OCI-LY1 (cell line): ENCODE measurements around the gene VWA3B.

Source experiments
- H2AFZ ChIP-seq: fragments of 200-600 bp; sonication (generic), shearing (Covaris generic); 2 replicates; pipeline ENCODE4 v1.6.0; 2014; ENCODE audit warnings: antibody characterized with exemption, mild to moderate bottlenecking, low read length
- H3F3A ChIP-seq: fragments of 200-600 bp; sonication (generic), shearing (Covaris generic); 2 replicates; pipeline ENCODE4 v1.6.0; 2014; ENCODE audit warnings: mild to moderate bottlenecking, antibody characterized with exemption, low read length, moderate library complexity; ENCODE audit not compliant: insufficient read depth
- H3K27ac ChIP-seq: fragments of 200-600 bp; sonication (generic); 2 replicates; pipeline ENCODE4 v1.5.1; 2014; ENCODE audit warnings: low read length, mixed run types, mild to moderate bottlenecking, low read depth; ENCODE audit not compliant: poor library complexity, severe bottlenecking
- H3K27me3 ChIP-seq: fragments of 200-600 bp; sonication (generic); 2 replicates; pipeline ENCODE4 v1.6.0; 2014; ENCODE audit warnings: antibody characterized with exemption, mild to moderate bottlenecking, low read length, moderate library complexity; ENCODE audit not compliant: insufficient read depth
- H3K36me3 ChIP-seq: fragments of 200-600 bp; sonication (generic); 2 replicates; pipeline ENCODE4 v1.6.1; 2014; ENCODE audit warnings: mild to moderate bottlenecking, antibody characterized with exemption, low read length, moderate library complexity, mixed read lengths; ENCODE audit not compliant: insufficient read depth
- H3K4me1 ChIP-seq: fragments of 200-600 bp; sonication (generic); 2 replicates; pipeline ENCODE4 v1.5.1; 2014; ENCODE audit warnings: mild to moderate bottlenecking, low read length, moderate library complexity; ENCODE audit not compliant: insufficient read depth, severe bottlenecking
- H3K4me2 ChIP-seq: fragments of 200-600 bp; sonication (generic), shearing (Covaris generic); 2 replicates; pipeline ENCODE4 v1.6.1; 2014; ENCODE audit warnings: low read length
- H3K4me3 ChIP-seq: fragments of 200-600 bp; sonication (generic); 2 replicates; pipeline ENCODE4 v1.5.1; 2014; ENCODE audit warnings: low read length, low read depth, mild to moderate bottlenecking, mixed read lengths; ENCODE audit not compliant: poor library complexity, severe bottlenecking
- H3K79me2 ChIP-seq: fragments of 200-600 bp; shearing (Covaris generic); 2 replicates; pipeline ENCODE4 v1.6.1; 2016; ENCODE audit warnings: mixed run types, low read length, mixed read lengths; ENCODE audit not compliant: insufficient read depth
- H3K9ac ChIP-seq: fragments of 200-600 bp; sonication (generic), shearing (Covaris generic); 2 replicates; pipeline ENCODE4 v1.6.1; 2014; ENCODE audit warnings: mild to moderate bottlenecking, low read length, mixed read lengths
- H3K9me2 ChIP-seq: fragments of 200-600 bp; sonication (generic), shearing (Covaris generic); 2 replicates; pipeline ENCODE4 v1.6.1; 2014; ENCODE audit warnings: low read depth, mild to moderate bottlenecking, low read length, mixed read lengths
- H3K9me3 ChIP-seq: fragments of 200-600 bp; shearing (Covaris generic); 2 replicates; pipeline ENCODE4 v1.6.1; 2014; ENCODE audit warnings: low read length, mixed read lengths
- H4K20me1 ChIP-seq: fragments of 200-600 bp; sonication (generic), shearing (Covaris generic); 2 replicates; pipeline ENCODE4 v1.6.0; 2016; ENCODE audit warnings: mild to moderate bottlenecking, low read length; ENCODE audit not compliant: insufficient read depth
- CTCF ChIP-seq: fragments of 200-600 bp; sonication (generic), shearing (Covaris generic); IDR thresholded peaks from 2 replicates; pipeline ENCODE4 v1.5.1; 2017; ENCODE audit warnings: mild to moderate bottlenecking, antibody characterized with exemption, low read length, moderate library complexity, mixed read lengths
- EZH2 ChIP-seq: fragments of 200-600 bp; sonication (generic), shearing (Covaris generic); IDR thresholded peaks from 2 replicates; pipeline ENCODE4 v1.8.0; 2017; ENCODE audit warnings: borderline replicate concordance, mixed run types, mild to moderate bottlenecking, antibody characterized with exemption, low read length, moderate library complexity, mixed read lengths

The VWA3B gene

GRCh38 chr2:98091738-98092137 is 4.8 kb downstream of the VWA3B start:
- peaks cover 13% of the 10 kb centered on the region for H3K4me1 ChIP-seq
- TF ChIP-seq EZH2 (no peak), CTCF (no peak)
- no peak overlapping the region for H2AFZ ChIP-seq
- H3F3A ChIP-seq: no peaks in the 10 kb centered on the region
- H3K4me3 ChIP-seq: no peak overlapping the region
- H3K79me2 ChIP-seq: no peaks in the 10 kb centered on the region
- H3K9me3 ChIP-seq: peaks cover 5% of the 10 kb centered on the region; the same call in 1 of the 2 replicates
- no peaks in the 10 kb centered on the region for H3K36me3 ChIP-seq
- H3K27ac ChIP-seq: no peak overlapping the region
- H3K9me2 ChIP-seq: no peaks in the 10 kb centered on the region
- H4K20me1 ChIP-seq: no peaks in the 10 kb centered on the region
- no peak overlapping the region for H3K9ac ChIP-seq
- H3K27me3 ChIP-seq: peaks cover 4% of the 10 kb centered on the region; the same call in 1 of the 2 replicates
- no peak overlapping the region for H3K4me2 ChIP-seq

GRCh38 chr2:98093146-98093545 is 6.2 kb downstream of the VWA3B start:
- no peaks in the 10 kb centered on the region for H3K9me2 ChIP-seq
- no peak overlapping the region for H3K27ac ChIP-seq
- H3F3A ChIP-seq: no peaks in the 10 kb centered on the region
- H4K20me1 ChIP-seq: no peaks in the 10 kb centered on the region
- H2AFZ ChIP-seq: no peak overlapping the region
- H3K79me2 ChIP-seq: no peaks in the 10 kb centered on the region
- no peak overlapping the region for H3K4me3 ChIP-seq
- no peak overlapping the region for H3K4me2 ChIP-seq
- H3K9me3 ChIP-seq: peaks cover 5% of the 10 kb centered on the region; the same call in 1 of the 2 replicates
- H3K36me3 ChIP-seq: no peaks in the 10 kb centered on the region
- peaks cover 2% of the 10 kb centered on the region for H3K4me1 ChIP-seq
- H3K27me3 ChIP-seq: no peaks in the 10 kb centered on the region
- no peak for TF ChIP-seq EZH2
- TF ChIP-seq CTCF: no peak
- H3K9ac ChIP-seq: no peak overlapping the region

GRCh38 chr2:98093611-98094010 is 6.6 kb downstream of the VWA3B start:
- no peak overlapping the region for H3K27ac ChIP-seq
- no peaks in the 10 kb centered on the region for H4K20me1 ChIP-seq
- peaks cover 5% of the 10 kb centered on the region; the same call in 1 of the 2 replicates for H3K9me3 ChIP-seq
- no peaks in the 10 kb centered on the region for H3K27me3 ChIP-seq
- H3K9me2 ChIP-seq: no peaks in the 10 kb centered on the region
- TF ChIP-seq CTCF: no peak
- TF ChIP-seq EZH2: no peak
- no peak overlapping the region for H3K9ac ChIP-seq
- H3K79me2 ChIP-seq: no peaks in the 10 kb centered on the region
- H2AFZ ChIP-seq: no peak overlapping the region
- no peaks in the 10 kb centered on the region for H3F3A ChIP-seq
- no peak overlapping the region for H3K4me3 ChIP-seq
- H3K4me2 ChIP-seq: no peak overlapping the region
- H3K36me3 ChIP-seq: no peaks in the 10 kb centered on the region
- no peaks in the 10 kb centered on the region for H3K4me1 ChIP-seq
